GM19099 (cell line): ENCODE results near the gene GCH1.

Source experiments
- POLR2A ChIP-seq: IDR thresholded peaks from 3 replicates; pipeline ENCODE4 v1.6.1; 2011; ENCODE audit warnings: low read depth; ENCODE audit not compliant: insufficient read length; ENCODE audit errors: extremely low read depth

The GCH1 gene

DNA sequence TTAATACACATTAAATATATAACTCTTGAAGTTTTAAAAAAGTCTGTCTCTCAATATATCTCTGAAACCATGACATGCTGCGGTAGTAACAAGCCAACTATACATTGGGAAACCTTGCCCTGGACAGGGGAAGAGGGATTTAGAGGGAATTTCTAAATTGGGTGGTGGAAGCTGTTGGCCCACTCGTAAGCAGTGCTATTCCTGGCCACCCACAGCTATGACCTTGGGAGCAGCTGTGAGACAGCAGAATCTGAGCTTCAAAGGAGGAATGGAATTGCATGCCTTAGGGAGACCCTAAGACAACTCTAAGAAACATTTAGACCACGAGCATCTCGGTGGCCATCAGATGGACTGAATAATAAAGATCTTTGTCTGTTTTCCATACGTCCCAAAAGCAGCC, 15.8 kb upstream of the GCH1 start:
- TF ChIP-seq POLR2A = no peak

DNA sequence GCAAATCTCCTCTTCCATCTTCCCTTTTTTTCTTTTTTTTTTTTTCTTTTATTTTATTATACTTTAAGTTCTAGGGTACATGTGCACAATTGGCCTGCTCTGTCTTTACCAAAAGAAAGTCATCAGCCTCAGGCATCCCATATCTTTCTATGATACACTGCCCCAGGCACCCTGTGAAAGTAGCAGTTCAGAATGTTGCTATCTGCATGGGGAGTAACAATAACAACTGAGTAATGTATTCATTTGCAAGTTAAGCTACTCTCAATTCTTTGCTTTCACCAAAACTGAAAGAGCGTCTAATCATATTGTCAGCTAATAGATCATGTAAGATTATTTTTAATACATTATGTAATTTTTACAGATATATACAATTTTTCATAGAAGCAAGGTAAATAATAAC, 13.5 kb upstream of the GCH1 start:
- TF ChIP-seq POLR2A = no peak

- no peak for TF ChIP-seq POLR2A
Measured at GRCh38 chr14:54909817-54910558, 7.4 kb upstream of the GCH1 start.

DNA sequence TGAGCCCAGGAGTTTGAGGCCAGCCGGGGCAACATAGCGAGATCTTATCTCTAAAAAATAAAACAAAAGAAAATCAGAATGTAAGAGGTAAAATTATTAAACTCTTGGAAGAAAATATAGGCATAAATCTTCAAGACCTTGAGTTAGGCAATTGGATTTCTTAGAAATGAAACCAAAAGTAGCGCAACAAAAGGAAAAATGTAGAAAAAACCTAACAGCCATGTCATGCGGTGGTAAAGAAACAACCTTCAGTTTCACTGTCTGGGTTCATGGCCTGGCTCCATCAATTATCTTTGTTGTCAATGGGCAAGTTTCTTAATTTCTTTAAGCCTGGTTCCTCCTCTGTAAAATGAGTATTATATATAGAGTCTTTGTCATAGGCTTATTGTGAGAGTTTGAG, 5.6 kb upstream of the GCH1 start:
- TF ChIP-seq POLR2A = no peak

- TF ChIP-seq POLR2A = no peak
Measured at GRCh38 chr14:54906075-54906474, 3.4 kb upstream of the GCH1 start.

DNA sequence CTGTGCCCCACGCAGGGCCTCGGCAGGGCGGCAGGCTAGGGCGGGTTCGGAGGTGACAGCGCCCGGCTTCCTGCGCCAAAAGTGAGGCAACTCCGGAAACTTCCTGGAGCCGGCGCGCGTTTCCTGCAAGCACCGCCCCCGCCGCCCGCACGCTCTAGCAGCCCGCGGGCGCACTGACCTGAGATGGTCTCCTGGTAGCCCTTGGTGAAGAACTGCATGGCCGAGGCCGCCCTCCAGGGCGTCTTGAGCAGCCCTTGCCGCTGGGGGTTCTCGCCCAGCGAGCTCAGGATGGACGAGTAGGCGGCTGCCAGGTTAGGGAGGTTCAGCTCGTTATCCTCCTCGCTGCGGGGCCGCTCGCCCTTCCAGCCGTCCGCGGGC, 494 bp downstream of the GCH1 start:
- TF ChIP-seq POLR2A = no peak

DNA sequence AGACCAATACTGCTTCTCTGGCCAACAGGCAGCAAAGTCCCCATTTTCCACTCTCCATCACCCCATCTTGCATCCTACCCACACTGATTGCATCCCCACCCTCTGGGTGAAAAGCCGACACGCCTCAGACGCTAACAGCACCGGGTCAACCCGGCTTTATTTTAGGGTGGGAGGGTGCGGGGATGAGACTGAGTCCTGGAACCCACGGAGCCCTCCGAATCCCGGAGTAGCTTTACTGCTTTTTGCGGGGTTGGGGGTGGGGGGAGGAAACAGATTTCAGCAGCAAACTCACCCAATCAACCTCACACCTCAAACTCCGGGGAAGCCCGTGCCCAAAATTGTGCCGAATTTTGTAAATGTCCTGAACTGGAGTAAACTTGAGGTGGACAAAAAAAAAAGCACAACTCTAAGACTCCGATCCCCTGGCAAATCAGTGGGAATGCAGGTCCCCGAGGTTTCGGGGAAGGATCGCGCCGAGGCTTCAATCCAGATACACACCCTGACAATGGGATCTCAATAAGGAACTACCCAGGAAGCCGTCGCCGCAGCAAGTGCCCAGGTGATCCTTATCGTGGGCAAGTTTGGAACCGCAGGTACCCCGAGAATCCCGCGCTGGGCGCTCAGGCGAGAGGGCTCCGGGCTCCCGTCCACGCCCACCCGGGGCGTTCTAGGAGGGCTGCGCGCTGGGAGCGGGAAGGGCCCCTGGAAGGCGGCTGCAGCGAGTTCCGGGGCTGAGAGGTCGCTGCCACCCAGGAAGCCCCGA, 1.1 kb downstream of the GCH1 start:
- no peak for TF ChIP-seq POLR2A

- no peak for TF ChIP-seq POLR2A
Measured at GRCh38 chr14:54899573-54899972, 3.1 kb downstream of the GCH1 start.

GRCh38 chr14:54895683-54896082, 6.9 kb downstream of the GCH1 start:
- TF ChIP-seq POLR2A = no peak

DNA sequence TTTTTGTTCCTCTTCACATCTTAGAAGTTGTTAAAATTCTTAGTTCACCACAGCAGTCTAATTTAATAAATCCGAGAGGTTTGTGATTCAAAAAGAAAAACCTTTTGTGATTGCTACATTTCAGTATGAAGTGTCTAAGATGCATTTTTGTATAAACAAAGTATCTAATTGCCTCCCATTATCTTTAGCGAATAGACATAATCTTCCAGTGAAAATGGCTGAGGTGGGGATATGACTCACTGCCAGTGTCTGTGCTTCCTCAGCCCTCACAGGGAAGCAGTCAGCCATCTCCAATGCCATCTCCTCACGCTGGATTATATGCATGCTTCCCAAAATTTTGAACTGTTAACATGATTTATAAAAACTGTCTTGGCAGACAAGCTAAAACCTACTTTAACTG, 7.6 kb downstream of the GCH1 start:
- no peak for TF ChIP-seq POLR2A

- TF ChIP-seq POLR2A = no peak
Measured at GRCh38 chr14:54893151-54893760, 9.4 kb downstream of the GCH1 start.

- no peak for TF ChIP-seq POLR2A
Measured at GRCh38 chr14:54891471-54892245, 11.0 kb downstream of the GCH1 start.

- TF ChIP-seq POLR2A = no peak
Measured at GRCh38 chr14:54890788-54891187, 11.8 kb downstream of the GCH1 start.

DNA sequence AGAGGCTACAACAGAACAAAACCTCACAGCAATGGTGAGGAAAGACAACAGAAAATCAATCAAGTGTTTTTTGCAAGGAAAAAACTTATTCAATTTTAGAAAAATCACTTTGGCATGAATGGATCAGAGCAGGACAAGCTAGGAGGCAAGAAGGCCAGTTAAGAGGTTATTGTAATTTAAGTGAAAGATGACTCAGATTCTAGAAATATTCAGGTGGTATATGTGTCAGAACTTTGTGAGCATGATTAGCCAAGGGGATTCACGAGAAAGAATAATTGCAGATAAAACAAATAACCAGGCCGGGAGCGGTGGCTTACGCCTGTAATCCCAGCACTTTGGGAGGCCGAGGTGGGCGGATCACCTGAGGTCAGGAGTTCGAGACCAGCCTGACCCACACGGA, 12.7 kb downstream of the GCH1 start:
- TF ChIP-seq POLR2A = no peak

- TF ChIP-seq POLR2A = no peak
Measured at GRCh38 chr14:54882521-54882920, 20.1 kb downstream of the GCH1 start.
